ENCODE results near the gene CTDSP1.

GRCh38 chr2:218384975-218385374 lies 14.7 kb upstream of the CTDSP1 start:
- TF ChIP-seq, protein P1, sequence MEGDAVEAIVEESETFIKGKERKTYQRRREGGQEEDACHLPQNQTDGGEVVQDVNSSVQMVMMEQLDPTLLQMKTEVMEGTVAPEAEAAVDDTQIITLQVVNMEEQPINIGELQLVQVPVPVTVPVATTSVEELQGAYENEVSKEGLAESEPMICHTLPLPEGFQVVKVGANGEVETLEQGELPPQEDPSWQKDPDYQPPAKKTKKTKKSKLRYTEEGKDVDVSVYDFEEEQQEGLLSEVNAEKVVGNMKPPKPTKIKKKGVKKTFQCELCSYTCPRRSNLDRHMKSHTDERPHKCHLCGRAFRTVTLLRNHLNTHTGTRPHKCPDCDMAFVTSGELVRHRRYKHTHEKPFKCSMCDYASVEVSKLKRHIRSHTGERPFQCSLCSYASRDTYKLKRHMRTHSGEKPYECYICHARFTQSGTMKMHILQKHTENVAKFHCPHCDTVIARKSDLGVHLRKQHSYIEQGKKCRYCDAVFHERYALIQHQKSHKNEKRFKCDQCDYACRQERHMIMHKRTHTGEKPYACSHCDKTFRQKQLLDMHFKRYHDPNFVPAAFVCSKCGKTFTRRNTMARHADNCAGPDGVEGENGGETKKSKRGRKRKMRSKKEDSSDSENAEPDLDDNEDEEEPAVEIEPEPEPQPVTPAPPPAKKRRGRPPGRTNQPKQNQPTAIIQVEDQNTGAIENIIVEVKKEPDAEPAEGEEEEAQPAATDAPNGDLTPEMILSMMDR (IDR thresholded peaks at IDR 0.05; ENCODE audit: borderline replicate concordance, extremely low read depth, low read length, poor library complexity, severe bottlenecking): no peak
- TF ChIP-seq EZH2 (IDR thresholded peaks at IDR 0.05; ENCODE audit: borderline replicate concordance, low read depth, low read length, severe bottlenecking): no peak

All from DND-41 (cell line).